Measurements from ENCODE around the gene LCP2. TPM values are rescaled to one million over a fixed set of nuclear protein-coding genes. Genes with fewer than 3 reads are reported as not detected.

The LCP2 gene
- polyA plus RNA-seq, 3 donors = 52.0 to 177 (median 89.5) TPM

DNA sequence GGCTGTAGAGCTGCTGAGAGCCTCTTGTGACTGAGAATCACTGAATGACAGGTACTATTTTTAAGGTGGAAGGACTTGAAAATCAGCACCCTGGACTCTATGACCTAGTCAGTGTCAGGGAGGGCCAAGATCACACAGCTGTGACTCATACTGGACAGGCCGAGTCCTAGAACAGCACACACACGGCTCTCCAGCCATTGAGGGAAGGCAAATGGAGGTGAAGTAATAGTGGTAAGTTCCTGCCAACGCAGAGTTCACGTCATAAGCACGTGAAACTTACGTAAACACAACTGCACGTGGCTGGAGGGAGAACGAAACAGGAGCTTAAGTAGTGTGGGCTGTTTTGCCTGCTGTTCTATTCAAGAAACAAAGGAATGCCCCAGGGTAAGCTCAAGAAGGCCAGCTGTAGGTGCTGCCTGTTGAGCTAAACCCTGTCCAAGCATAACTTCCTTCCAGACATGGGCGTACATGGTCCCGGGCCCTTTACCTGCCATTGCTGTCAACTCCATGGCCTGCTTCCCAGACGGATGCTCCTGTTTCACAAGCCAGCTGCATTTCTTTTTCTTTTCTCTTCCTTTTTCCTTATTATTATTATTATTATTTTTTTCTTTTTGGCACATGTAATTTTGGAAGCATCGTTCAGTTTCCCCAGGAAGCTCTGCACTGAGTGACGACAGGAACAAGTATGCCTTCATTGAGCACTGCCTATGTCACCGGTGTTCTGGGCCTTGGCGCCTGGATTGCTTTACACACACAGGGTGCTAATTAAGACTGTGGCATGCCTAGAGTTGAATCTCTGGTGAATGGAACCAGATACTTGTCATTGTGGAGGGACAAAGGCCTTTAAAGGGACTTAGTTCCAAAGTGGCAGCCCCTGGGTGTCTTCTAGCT lies 10.2 kb upstream of the LCP2 start:
- no peaks in the 10 kb centered on the region for H3K27me3 ChIP-seq (ENCODE audit: control insufficient read depth in 2 of 2, insufficient read depth in 2 of 2, low read length in 2 of 2)
- Mint-ChIP-seq H3K27ac (peak overlapping the region; percentile 94 to 99 (median 98)), H3K4me3 (no peak overlapping the region), H3K9me3 (peaks cover 0 to 2% (median 0%) of the 10 kb centered on the region in 7 donors), H3K4me1 (peaks cover 84% of the 10 kb centered on the region), H3K27me3 (ENCODE audit: low read depth in 3 of 3) (peaks cover 0 to 6% (median 3%) of the 10 kb centered on the region in 3 donors), H3K36me3 (peaks cover 0 to 2% of the 10 kb centered on the region in 2 donors)
- 58% methylated on average over 8 of the region's 15 CpGs for WGBS (ENCODE audit: insufficient coverage)
- intact Hi-C loops (cut with micrococcal nuclease) = no loop called here
- no peak overlapping the region for H3K4me2 ChIP-seq (replicated peaks; ENCODE audit: extremely low read depth, low read length, poor library complexity, severe bottlenecking)
- no peaks in the 10 kb centered on the region for H4K20me1 ChIP-seq (ENCODE audit: insufficient read depth, low read length)
- H3K9me3 ChIP-seq (replicated peaks in 1 of 2; ENCODE audit: control insufficient read depth in 1 of 2, insufficient read depth in 1 of 2, low read length in 2 of 2) = no peaks in the 10 kb centered on the region
- TF ChIP-seq, protein P1, sequence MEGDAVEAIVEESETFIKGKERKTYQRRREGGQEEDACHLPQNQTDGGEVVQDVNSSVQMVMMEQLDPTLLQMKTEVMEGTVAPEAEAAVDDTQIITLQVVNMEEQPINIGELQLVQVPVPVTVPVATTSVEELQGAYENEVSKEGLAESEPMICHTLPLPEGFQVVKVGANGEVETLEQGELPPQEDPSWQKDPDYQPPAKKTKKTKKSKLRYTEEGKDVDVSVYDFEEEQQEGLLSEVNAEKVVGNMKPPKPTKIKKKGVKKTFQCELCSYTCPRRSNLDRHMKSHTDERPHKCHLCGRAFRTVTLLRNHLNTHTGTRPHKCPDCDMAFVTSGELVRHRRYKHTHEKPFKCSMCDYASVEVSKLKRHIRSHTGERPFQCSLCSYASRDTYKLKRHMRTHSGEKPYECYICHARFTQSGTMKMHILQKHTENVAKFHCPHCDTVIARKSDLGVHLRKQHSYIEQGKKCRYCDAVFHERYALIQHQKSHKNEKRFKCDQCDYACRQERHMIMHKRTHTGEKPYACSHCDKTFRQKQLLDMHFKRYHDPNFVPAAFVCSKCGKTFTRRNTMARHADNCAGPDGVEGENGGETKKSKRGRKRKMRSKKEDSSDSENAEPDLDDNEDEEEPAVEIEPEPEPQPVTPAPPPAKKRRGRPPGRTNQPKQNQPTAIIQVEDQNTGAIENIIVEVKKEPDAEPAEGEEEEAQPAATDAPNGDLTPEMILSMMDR (IDR thresholded peaks at IDR 0.05) = no peak
- H2AFZ ChIP-seq (ENCODE audit: insufficient read depth, low read depth, low read length, poor library complexity, severe bottlenecking) = no peak overlapping the region
- DNase-seq = peak; percentile 99 to 100 (median 100)
- peak overlapping the region; percentile 88 to 92 for H3K27ac ChIP-seq (ENCODE audit: low read depth in 1 of 2, low read length in 2 of 2)
- peak overlapping the region; percentile 51 for H3K9ac ChIP-seq (ENCODE audit: insufficient read depth, low read length, poor library complexity, severe bottlenecking)
- H3K79me2 ChIP-seq (ENCODE audit: insufficient read depth, low read length) = no peaks in the 10 kb centered on the region
- H3K4me1 ChIP-seq (ENCODE audit: control insufficient read depth in 1 of 2, insufficient read depth in 2 of 2, low read length in 2 of 2) = peaks cover 71 to 77% of the 10 kb centered on the region in 2 donors
- no peak overlapping the region for H3K4me3 ChIP-seq (replicated peaks in 1 of 3; ENCODE audit: low read depth in 2 of 3, low read length in 3 of 3)
- no peaks in the 10 kb centered on the region for H3K36me3 ChIP-seq (replicated peaks in 1 of 2; ENCODE audit: control insufficient read depth in 1 of 2, insufficient read depth in 2 of 2, low read length in 2 of 2)

DNA sequence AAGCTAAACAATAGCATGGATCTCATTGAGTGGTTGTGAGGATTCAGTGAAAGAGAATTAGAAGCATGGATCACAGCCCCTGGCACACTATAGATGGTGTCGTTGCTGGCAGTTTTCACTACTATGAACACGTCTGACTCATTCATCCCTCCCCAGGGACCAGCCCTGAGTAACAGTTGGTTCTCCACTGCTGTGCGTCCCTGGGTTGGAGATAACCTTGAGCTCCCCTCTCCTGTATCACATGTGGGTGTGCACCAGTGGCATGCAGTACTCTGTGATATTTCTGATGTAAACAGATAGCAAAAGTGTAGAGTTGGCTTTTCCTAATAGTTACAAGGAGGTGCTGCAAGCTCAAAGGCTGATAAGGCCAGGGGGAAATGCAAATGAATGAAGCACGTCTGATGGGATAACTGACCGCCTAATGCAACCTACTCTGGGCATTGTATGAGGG lies 8.8 kb upstream of the LCP2 start:
- H3K36me3 Mint-ChIP-seq = peaks cover 0 to 2% of the 10 kb centered on the region in 2 donors
- TF ChIP-seq, protein P1 (IDR thresholded peaks at IDR 0.05) = no peak
- Histone ChIP-seq H3K9ac (ENCODE audit: insufficient read depth, low read length, poor library complexity, severe bottlenecking) (no peak overlapping the region), H3K4me3 (replicated peaks in 1 of 3; ENCODE audit: low read depth in 2 of 3, low read length in 3 of 3) (no peak overlapping the region), H3K36me3 (replicated peaks in 1 of 2; ENCODE audit: control insufficient read depth in 1 of 2, insufficient read depth in 2 of 2, low read length in 2 of 2) (no peaks in the 10 kb centered on the region), H3K27ac (ENCODE audit: low read depth in 1 of 2, low read length in 2 of 2) (peak overlapping the region in 1 of 2 donors; percentile 88), H3K27me3 (ENCODE audit: control insufficient read depth in 2 of 2, insufficient read depth in 2 of 2, low read length in 2 of 2) (no peaks in the 10 kb centered on the region), H2AFZ (ENCODE audit: insufficient read depth, low read depth, low read length, poor library complexity, severe bottlenecking) (no peak overlapping the region), H3K79me2 (ENCODE audit: insufficient read depth, low read length) (peaks cover 10% of the 10 kb centered on the region), H4K20me1 (ENCODE audit: insufficient read depth, low read length) (no peaks in the 10 kb centered on the region), H3K4me1 (ENCODE audit: control insufficient read depth in 1 of 2, insufficient read depth in 2 of 2, low read length in 2 of 2) (peaks cover 71 to 78% of the 10 kb centered on the region in 2 donors), H3K9me3 (replicated peaks in 1 of 2; ENCODE audit: control insufficient read depth in 1 of 2, insufficient read depth in 1 of 2, low read length in 2 of 2) (no peaks in the 10 kb centered on the region), H3K4me2 (replicated peaks; ENCODE audit: extremely low read depth, low read length, poor library complexity, severe bottlenecking) (no peak overlapping the region)
- H3K4me1 Mint-ChIP-seq = peaks cover 84% of the 10 kb centered on the region
- peaks cover 0 to 8% (median 3%) of the 10 kb centered on the region in 3 donors for H3K27me3 Mint-ChIP-seq (ENCODE audit: low read depth in 3 of 3)
- H3K4me3 Mint-ChIP-seq = no peak overlapping the region
- intact Hi-C loops (cut with micrococcal nuclease) = no loop called here
- peak in 1 of 3 donors; percentile 70 for DNase-seq
- no peaks in the 10 kb centered on the region for H3K9me3 Mint-ChIP-seq
- WGBS (ENCODE audit: insufficient coverage) = 100% methylated on average over 2 of the region's 5 CpGs
- H3K27ac Mint-ChIP-seq = peak overlapping the region; percentile 94 to 99 (median 98)
